ENCODE results near the gene PPCDC.
"Not testable (repeated sequence)": the region's sequence is repeated elsewhere in the genome, so short reads cannot be mapped to it uniquely, and the experiment has no call there.

The PPCDC gene

DNA sequence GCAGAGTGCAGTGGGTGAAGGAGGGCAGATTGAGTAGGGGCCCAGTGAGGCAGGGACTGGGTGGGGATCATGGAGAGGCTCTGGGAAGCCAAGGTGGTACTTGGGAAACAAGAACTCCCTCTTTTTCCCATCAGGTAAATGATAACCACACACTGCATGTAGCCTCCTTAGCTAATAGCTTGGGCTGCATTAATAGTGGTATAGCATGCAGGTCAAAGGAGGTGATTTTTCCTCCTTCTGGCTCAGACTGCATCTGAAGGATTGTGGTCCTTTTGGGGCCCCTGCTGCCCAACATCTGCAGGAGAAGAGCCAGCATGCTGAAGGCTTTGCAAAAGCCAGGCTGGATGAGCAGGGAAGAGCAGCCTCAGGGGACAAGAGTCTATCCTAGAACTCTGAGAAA, 45.4 kb downstream of the PPCDC start:
- no peak for DNase-seq (ENCODE audit: low spot score)

DNA sequence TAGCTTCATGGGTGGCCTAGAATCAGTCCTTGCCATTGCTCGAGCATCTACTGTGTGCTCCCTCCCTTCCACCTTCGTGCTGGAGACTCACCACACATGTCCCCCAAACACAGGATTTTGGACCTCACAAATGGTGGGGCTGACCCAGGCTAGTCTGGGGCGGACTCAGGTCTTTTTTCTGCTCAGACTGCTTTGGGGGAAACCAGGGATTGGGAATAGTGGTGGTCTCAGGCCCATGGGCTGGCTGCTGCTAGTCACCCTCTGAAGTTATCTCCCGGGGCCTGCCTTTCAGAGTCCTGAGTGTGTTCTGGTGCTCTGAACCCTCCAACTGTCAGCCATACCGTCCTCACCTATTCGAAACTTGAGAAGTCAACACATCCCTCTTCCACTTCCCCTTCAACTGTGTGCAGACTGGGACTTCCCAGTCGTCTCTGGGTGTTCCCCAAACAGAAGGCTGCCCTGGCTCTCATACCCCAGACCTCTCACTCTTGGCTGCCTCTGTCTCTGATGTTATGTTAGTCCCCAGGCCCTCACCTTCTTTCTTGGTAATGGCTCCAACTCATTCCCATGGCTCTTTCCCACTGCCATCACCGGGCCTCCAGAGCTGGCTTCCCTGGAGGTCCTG, 46.0 kb downstream of the PPCDC start:
- no peak for DNase-seq (ENCODE audit: low spot score)

DNA sequence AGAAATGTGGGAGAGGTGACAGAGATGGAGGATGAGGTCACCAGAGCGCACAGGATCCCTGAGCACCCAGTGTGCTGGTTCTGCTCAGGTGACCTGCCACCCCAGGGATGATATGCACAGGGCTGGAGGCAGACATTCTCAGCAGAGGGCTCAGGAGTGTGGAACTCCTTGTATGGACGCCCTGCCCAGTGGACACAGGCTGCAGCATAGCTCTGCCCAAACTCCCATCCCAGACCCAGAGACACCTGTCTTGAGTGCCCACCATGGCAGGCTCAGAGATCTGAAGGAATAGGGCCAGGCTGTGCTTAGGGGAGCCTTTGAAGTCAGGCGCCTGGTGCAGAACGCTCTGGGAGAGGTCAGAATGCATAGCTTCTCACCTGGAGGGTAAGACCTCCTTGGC, 47.3 kb downstream of the PPCDC start:
- DNase-seq (ENCODE audit: low spot score): no peak

DNA sequence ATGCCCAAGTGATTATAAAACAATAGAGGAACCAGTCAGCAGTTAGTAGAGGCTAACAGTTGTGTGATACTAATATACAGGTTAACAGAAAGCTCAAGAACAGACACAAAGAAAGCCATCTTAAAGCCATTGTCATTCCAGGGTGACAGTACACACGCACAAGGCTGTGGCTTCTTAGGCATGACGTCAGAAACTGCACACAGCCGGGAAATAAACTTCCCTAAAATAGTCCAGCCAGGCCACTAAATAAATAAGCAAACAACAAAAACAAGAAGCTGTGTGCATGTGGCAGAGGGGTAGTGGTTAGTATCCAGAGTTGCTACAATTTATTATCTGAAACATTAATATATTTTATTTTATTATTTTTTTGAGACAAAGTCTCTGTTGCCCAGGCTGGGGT, 49.8 kb downstream of the PPCDC start:
- DNase-seq (ENCODE audit: low spot score): no peak

DNA sequence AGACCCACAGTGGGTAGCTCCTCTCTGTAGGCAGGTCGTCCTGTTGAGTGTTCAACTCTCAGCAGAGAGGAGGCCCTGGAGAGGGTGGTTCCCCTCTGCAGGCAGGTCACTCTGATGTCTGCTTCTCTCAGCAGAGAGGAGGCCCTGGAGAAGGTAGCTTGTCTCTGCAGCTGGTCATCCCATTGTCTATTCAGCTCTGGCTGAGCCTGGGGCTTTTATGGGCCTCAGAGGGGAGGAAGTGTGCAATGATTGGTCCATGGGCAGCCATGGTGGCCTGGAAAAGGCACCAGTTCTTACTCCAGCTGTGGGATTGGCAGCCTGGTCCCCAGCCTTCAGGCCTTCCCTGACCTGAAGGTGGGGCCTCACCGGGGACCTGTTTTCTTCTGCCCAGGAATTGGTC, 52.9 kb downstream of the PPCDC start:
- DNase-seq (ENCODE audit: low spot score): no peak

DNA sequence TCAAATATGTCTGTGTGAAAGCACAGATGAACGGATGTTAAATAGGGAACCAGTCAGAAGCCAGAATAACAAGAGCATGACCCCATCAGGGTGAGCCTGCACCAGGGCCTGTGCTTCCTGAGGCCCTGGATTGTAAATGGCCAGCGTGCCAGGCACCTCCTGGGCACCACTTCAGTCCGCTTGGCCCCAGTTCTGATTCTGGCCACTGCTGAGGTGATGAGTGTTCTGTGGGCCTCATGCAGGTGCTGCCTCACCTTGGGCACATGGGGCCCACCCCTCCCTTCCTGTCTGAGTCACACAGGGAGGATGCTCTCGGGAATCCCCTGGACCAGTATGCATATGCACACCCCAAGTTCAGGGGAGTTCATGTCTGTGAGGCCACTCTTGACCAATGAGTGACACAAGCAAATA, 54.2 kb downstream of the PPCDC start:
- peak; percentile 56 for DNase-seq (ENCODE audit: low spot score)

DNA sequence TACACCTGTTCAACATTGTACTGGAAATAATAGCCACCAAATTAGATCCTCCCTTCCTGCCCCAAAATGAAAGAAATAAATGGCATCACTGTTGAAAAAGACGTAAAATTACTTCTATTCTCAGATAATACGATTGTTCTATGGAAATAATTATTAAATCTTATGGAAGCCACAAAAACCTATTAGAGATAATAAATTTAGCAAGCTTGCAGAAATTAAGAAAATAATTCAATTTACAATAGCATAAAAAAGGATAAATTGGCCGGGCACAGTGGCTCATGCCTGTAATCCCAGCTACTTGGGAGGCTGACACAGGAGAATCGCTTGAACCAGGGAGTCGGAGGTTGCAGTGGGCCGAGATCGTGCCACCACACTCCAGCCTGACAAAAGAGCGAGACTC, 57.8 kb downstream of the PPCDC start:
- no peak for DNase-seq (ENCODE audit: low spot score)

DNA sequence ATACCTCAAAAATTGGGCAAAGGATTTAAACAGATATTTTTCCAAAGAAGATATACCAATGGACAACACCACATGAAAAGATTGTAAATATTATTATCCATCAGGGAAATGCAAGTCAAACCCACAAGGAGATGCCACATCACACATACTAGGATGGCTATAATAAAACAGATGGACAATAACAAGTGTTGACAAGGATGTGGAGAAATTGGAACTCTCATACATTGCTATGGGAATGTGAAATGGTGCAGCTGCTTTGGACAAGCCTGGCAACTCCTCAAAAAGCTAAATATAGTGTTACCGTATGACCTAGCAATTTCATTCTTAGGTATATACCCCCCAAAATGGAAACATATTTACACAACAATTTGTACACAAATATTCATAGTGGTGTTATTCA, 59.3 kb downstream of the PPCDC start:
- DNase-seq (ENCODE audit: low spot score): no peak

DNA sequence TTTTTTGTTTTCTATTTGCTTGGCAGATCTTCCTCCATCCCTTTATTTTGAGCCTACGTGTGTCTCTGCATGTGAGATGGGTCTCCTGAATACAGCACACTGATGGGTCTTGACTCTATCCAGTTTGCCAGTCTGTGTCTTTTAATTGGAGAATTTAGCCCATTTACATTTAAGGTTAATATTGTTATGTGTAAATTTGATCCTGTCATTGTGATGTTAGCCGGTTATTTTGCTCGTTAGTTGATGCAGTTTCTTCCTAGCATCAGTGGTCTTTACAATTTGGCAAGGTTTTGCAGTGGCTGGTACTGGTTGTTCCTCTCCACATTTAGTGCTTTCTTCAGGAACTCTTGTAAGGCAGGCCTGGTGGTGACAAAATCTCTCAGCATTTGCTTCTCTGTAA, 62.3 kb downstream of the PPCDC start:
- DNase-seq (ENCODE audit: low spot score): not testable (repeated sequence)

DNA sequence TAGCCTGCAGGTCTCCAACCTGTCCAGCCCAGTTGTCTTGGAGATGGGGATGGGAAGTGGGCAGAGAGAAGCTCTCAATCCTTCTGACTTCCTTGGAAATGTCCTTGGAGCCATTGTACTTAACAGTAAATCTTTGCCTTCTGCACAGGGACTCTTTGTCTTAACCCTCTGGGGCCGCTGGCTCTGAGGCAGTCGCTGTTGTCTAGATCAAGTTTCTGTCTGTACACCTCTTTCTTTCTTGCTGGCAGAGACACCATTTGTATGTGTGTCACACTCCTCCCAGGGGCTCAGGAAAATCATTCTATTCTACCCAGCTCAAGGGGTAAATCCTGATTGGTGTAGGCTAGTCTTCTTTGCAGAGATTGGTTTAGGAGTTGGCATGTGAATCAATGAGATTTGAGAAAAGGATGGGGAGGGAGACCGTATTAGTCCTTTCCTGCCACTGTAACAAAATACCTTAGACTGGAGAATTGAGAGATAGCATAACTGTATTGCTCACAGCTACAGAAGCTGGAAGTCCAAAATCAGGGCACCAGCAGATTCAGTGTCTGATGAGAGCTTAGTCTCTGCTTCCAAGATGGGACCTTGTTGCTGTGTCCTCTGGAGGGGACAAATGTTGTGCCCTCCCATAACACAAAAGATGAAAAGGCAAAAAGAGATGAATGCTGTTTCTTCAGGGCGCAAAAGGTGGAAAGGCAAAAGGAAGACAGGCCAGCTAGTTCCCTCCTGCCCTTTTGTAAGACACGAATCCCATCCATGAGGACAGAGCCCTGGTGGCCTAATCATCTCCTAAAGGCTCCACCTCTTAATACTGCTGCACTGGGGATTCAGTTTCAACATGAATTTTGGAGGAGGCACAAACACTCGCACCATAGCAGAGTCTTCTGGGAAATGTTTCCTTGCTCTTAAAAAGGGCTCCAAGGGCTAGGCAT, 66.3 kb downstream of the PPCDC start:
- DNase-seq (ENCODE audit: low spot score): no peak

DNA sequence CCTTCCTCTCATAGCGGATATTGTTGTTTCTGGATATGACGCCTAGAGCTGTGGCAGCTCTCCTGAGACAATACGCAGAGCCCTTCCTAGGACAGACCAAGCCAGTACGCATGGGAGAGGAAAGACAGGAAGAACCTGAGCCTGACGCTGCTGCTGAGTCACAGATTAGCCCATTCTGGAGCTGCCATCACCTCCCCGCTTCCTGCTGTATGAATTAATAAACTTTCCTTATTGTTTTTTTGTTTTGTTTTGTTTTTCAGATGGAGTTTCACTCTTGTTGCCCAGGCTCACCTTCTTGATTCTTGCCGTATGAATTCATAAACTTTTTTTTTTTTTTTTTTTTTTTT, 67.0 kb downstream of the PPCDC start:
- DNase-seq (ENCODE audit: low spot score): no peak

DNA sequence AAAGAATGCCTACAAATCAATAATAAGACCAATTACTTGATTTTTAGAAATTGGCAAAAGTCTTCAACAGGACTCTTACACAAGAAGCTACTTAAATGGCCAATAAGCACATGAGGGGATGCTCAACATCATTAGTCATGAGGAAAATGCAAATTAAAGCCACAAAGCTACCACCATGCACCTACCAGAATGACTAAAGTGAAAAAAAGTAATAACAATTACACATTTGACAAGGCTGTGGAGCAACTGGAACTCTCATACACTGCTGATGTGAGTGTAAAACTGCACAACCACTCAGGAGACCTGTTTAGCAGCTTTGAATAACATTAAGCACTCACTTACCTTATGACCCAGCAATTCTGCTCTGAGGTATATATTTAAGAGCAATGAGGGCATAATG, 68.4 kb downstream of the PPCDC start:
- peak; percentile 52 for DNase-seq (ENCODE audit: low spot score)

DNA sequence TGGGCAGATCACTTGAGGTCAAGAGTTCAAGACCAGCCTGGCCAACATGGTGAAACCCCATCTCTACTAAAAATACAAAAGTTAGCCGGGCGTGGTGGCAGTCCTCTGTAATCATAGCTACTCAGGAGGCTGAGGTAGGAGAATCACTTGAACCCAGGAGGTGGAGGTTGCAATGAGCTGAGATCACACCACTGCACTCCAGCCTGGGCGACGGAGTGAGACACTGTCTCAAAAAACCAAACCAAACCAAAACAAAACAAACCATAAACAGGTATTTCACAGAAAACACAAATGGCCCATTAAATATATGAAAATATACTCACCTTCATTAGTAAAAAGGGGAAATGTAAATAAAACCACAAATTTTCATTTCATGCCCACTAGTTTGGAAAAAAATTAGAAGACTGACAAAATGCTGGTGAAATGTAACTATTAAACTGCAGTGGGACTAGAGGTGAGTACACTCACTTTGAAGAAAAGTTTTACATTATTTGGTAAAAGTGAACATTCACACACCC, 71.6 kb downstream of the PPCDC start:
- not testable (repeated sequence) for DNase-seq (ENCODE audit: low spot score)

DNA sequence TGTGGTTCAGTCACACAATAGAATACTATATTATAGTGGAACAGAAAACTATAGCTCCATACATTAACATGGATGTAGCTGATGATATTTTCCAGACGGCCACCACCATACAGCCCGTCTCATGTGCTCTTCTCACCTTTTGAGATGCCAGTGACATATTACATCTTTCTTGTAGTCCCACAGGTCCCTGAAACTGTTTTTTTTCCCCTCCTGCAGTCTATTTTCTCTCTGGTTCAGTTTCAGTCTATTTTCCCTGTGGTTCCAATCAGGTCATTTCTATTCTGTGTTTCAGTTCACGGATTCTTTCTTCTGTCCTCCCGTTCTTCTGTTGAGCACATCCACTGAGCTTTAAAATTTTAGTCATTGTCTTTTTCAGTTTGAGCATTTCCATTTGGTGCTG, 72.2 kb downstream of the PPCDC start:
- DNase-seq (ENCODE audit: low spot score): no peak

DNA sequence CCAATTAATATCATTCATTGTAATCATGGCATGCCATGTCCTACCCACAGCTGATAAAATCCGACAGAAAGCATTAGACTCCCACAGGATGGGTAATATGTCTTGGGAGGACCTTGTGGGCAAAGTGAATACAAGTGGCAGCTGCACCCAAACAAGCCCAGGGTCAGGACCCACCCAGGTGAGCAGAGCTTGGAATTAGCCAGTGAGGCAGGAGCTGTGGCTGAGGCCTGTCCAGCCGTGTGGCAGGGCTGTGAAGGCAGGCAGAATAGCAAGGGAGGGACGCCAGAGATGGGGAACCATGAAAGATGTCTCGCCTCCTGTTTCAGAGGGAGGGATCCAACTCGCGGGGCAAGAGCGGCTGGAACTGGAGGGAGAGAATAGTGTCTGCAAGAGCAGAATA, 74.5 kb downstream of the PPCDC start:
- no peak for DNase-seq (ENCODE audit: low spot score)

DNA sequence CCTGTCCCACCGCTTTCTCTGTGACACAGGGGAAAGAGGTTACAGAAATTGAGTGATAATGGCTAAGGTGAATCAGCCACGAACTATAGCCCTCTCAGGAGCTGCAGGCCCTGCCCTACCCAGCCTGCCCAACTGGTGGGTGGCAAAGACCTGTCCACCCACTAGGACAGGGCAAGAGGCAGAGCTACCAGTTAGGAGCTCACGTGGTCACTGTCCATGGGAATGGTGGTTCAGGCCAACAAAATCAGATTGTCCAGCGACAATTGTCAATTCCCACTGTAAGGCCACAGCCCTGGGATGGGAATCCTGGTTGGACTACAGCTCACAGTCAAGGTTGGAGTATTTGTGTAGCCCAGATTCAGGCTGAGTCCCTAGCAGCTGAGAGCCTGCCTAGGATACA, 75.0 kb downstream of the PPCDC start:
- DNase-seq (ENCODE audit: low spot score): no peak

Data from kidney tubule cell (primary cell).